HG03095 (cell line): ENCODE data around the gene AVPI1.
"Not testable (repeated sequence)": the region's sequence is repeated elsewhere in the genome, so short reads cannot be mapped to it uniquely, and the experiment has no call there.

Experiments
- ATAC-seq: cut with Tn5 transposase; IDR thresholded peaks from one replicate; pipeline ENCODE4 v1.9.1; 2021; ENCODE audit warnings: moderate library complexity; ENCODE audit not compliant: unreplicated experiment

The AVPI1 gene

DNA sequence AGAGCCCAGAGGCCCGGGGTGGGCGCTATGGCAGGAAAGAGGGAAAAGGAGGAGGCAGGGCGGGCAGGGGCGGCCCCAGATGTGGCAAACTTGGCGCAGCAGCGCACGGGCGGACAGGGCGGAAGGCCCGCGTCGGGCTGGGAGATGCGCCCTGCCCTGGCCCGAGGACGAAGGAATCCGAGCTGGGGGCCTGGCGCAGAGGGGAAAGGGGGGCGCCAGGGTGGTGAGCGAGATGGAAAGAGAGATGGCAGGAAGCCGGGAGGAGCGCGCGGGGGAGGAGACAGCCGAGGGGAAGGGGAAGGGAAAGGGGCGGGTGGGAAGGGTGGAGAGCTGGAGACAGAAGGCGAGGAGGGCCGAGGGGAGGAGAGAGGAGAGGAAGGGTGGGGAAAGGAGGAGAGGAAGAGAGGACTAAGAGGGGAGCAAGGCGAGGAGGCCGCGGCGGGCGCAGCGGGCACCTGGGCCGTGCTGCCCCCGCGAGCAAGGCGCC is 26.3 kb upstream of the AVPI1 start, which contains the start of gene MARVELD1:
Gene MARVELD1 (plus strand): TSS at position 392 of the 487 bp plus-strand sequence. CDS start 147 bp downstream, outside the sequence.
- ATAC-seq = no peak

- no peak for ATAC-seq
Measured at GRCh38 chr10:97711640-97712572, 24.9 kb upstream of the AVPI1 start.

GRCh38 chr10:97708976-97709946 is 22.2 kb upstream of the AVPI1 start:
- ATAC-seq = no peak

DNA sequence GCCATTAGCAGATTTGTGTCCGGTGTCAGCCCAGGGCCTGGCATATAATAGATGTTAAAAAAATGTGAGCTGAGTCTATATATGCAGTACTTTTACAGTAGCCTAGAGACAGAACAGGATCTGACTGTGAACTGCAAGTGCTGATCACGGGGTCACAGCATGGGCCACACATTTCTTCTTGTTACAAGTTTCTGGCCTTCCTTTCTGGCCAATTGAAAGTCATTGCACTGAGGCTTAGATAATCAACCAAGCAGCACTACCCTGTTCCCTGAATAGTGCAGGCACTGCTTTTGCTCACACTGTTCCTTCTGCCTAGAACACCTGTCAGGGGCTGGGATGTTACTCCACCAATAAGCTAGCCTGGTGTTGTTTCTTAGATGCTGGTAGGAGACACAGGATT is 21.1 kb upstream of the AVPI1 start:
- no peak for ATAC-seq

DNA sequence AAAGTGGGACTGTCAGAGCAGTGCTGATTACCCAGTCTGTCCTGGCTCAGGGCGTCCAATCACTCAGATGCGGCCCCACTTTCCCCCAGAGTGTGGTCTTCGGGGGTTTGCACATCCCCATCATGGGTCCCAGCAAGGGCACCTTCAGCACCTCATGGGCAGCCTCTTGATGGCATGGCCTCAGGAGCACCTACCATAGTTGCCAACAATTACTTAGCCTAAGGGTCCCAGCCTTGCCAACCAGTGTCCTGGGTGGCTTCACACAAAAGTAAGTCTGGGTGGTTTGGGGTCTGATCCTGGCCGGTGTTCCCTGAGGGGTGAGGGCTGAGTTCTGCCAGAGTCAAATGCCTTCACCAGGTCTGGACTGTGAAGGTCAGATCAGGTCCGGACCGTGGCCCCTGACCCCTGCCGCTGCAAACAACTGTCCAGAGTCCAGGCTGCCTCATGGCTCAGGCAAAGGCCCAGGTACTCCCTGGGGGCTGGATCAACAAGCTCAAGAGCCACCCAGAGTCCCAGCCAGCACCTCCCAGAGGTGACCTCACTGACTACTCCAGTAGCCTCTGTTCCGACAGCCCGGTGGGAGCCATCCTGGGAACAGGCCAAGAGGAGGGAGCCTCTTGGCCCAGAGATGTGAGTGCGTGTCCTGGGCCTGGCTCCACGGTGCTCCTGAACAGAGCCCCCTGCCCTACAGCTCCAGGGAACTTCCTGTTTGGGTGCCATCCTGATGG is 20.3 kb upstream of the AVPI1 start:
- no peak for ATAC-seq

DNA sequence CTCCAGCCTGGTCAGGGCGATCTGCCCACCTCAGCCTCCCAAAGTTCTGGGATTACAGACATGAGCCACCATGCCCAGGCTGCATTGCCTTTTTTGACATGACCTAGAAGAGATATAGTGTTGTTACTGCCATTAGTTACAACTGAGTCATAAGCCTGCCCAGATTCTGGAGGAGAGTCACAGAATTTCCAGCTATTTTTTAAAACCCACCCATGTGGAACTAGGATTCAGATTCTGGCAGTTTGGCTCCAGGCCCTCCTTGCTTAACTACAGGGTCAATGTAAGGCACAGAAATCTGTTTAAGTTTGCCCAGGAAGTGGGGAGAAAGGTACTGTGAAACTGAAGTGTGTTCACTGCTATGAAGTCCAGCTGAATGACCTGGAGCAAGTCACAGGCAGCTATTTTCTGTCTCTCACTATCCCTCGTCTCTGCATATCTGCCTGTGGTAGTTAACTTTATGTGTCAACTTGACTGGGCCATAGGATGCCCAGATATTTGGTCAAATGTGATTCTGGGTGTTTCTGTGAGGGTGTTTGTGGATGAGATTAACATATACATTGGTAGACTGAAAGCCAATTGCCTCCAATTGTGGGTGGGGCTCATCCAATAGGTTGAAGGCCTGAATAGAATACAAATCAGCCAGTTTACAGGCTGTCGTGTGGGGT is 18.1 kb upstream of the AVPI1 start:
- no peak for ATAC-seq

DNA sequence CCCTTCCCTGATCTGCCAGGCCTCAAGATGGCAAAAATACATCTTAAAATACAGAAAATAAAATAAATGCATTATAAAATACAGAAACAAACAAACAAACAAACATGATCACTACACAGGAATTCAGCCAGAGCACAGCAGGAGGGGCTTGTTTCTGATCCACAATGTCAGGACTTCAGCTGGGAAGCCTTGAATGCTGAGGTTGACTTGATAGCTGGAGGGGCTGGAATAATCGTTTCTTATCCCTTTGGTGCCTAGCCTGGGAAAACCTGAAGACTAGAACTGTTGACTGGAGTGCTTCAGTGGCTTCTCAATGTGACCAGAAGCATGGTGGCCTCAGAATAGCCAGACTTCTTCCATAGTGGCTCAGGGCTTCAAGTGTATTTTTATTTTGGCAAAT is 17.3 kb upstream of the AVPI1 start:
- ATAC-seq = no peak

- ATAC-seq = no peak
Measured at GRCh38 chr10:97703398-97704067, 16.5 kb upstream of the AVPI1 start.

- peak; percentile 66 for ATAC-seq
Measured at GRCh38 chr10:97701438-97702069, 14.5 kb upstream of the AVPI1 start.

- ATAC-seq = not testable (repeated sequence)
Measured at GRCh38 chr10:97698072-97698655, 11.1 kb upstream of the AVPI1 start.

DNA sequence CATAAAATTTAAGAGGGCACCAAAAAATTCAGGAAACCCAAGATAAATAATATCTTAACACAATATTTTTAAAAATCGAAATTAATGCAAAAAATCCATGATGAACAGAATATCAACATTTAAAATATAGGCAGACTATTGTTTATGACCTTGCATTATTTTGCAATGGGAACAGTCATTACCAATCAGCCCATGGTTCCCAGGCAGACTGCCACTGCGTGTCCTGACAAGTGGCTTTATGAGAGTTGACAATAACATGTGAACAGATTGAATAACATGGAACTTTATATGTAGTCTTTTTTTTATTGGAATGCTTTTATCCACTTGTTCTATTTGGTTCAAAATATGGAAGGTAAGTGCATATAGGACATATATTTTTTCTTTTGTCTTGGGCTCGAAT is 3.1 kb upstream of the AVPI1 start:
- ATAC-seq = no peak

GRCh38 chr10:97689559-97690020 is 2.5 kb upstream of the AVPI1 start:
- ATAC-seq = no peak

- ATAC-seq = no peak
Measured at GRCh38 chr10:97687785-97688781, 1.0 kb upstream of the AVPI1 start.

GRCh38 chr10:97686301-97686961 is 610 bp downstream of the AVPI1 start:
- no peak for ATAC-seq

- ATAC-seq = no peak
Measured at GRCh38 chr10:97685395-97685958, 1.6 kb downstream of the AVPI1 start.

- no peak for ATAC-seq
Measured at GRCh38 chr10:97684866-97685394, 2.1 kb downstream of the AVPI1 start.
